Activated CD4-positive, alpha-beta T cell treated with anti-CD3 and anti-CD28 coated beads, Interleukin-2, Interleukin-4, amounts not matched to agents 100 ng/mL and 50 ng/mL, durations not matched to agents 16 hours and 8 hours (primary cell): ENCODE results near the gene CSF2RB.

ENCODE experiments used
- DNase-seq: peaks from one replicate; pipeline ENCODE4 v3.0.0-alpha.2; 2020; ENCODE audit warnings: low spot score

CSF2RB gene

GRCh38 chr22:36936362-36937116, 23.1 kb downstream of the CSF2RB start:
- no peak for DNase-seq

GRCh38 chr22:36937319-36938027, 24.0 kb downstream of the CSF2RB start:
- no peak for DNase-seq

- DNase-seq = no peak
Observed at GRCh38 chr22:36938028-36938425, 24.6 kb downstream of the CSF2RB start.

- no peak for DNase-seq
Observed at GRCh38 chr22:36938886-36939285, 25.5 kb downstream of the CSF2RB start.

- no peak for DNase-seq
Observed at GRCh38 chr22:36940676-36941075, 27.2 kb downstream of the CSF2RB start.

GRCh38 chr22:36942556-36942955, 29.1 kb downstream of the CSF2RB start:
- DNase-seq = no peak

GRCh38 chr22:36946421-36947158, 33.2 kb downstream of the CSF2RB start:
- DNase-seq = no peak

GRCh38 chr22:36948273-36949225, 35.1 kb downstream of the CSF2RB start:
- no peak for DNase-seq

GRCh38 chr22:36950797-36951590, 37.6 kb downstream of the CSF2RB start:
- no peak for DNase-seq

GRCh38 chr22:36951746-36952145, 38.3 kb downstream of the CSF2RB start:
- no peak for DNase-seq

- DNase-seq = no peak
Observed at GRCh38 chr22:36953239-36954080, 40.0 kb downstream of the CSF2RB start.

GRCh38 chr22:36954251-36955014, 41.0 kb downstream of the CSF2RB start:
- DNase-seq = no peak

- no peak for DNase-seq
Observed at GRCh38 chr22:36955691-36956090, 42.3 kb downstream of the CSF2RB start.

- no peak for DNase-seq
Observed at GRCh38 chr22:36958366-36958765, 44.9 kb downstream of the CSF2RB start.

GRCh38 chr22:36961626-36962025, 48.2 kb downstream of the CSF2RB start:
- no peak for DNase-seq

GRCh38 chr22:36963302-36963701, 49.9 kb downstream of the CSF2RB start:
- DNase-seq = no peak

- no peak for DNase-seq
Observed at GRCh38 chr22:36964106-36964505, 50.7 kb downstream of the CSF2RB start.

GRCh38 chr22:36965696-36966095, 52.3 kb downstream of the CSF2RB start:
- no peak for DNase-seq

- no peak for DNase-seq
Observed at GRCh38 chr22:36966851-36967540, 53.6 kb downstream of the CSF2RB start.
